Tibial nerve (tissue), 4 donors: Measurements from ENCODE around the gene SOWAHD.

Source experiments
- EP300 ChIP-seq, 2 donors: sonication (generic); formaldehyde crosslinking; IDR thresholded peaks; one replicate each; pipeline ENCODE4 v1.6.1; 2017; ENCODE audit warnings: antibody characterized with exemption in 2 of 2, mild to moderate bottlenecking in 1 of 2
- POLR2A ChIP-seq, 2 donors: fragments of 450-650 bp; IDR thresholded peaks; one replicate each; pipeline ENCODE4 v1.6.1; 2017; ENCODE audit warnings: antibody characterized with exemption in 2 of 2, mild to moderate bottlenecking in 2 of 2, moderate library complexity in 2 of 2
- TF ChIP-seq, protein P1 (sequence below), 5 experiments: fragments of 200-600 bp in 3 of 5; fragments of 450-650 bp in 2 of 5; sonication (generic) in 3 of 5; IDR thresholded peaks; one replicate each; pipeline ENCODE4 v1.5.1; 2016 to 2019; ENCODE audit warnings: antibody characterized with exemption in 5 of 5, mild to moderate bottlenecking in 3 of 5, moderate library complexity in 2 of 5

DNA sequence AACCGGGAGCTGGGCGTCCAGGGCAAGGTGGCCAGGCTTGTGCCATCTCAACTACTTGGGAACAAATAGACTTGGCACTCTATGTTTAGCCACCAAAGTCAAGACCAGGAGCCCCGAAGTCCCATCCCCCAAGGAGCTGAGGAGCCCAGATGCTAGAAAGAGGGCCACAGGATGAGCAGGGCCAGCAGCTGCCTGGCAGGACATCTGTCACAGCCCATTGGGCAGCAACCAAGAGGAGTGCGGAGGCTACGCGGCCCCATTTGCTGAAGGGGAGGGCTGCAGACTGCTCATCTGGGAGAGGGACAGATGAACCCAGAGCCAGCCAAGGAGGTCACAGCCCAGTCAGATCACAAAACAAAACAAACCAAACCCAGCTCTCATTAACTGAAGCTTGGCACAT is 22.9 kb upstream of the SOWAHD start:
- TF ChIP-seq, protein P1, sequence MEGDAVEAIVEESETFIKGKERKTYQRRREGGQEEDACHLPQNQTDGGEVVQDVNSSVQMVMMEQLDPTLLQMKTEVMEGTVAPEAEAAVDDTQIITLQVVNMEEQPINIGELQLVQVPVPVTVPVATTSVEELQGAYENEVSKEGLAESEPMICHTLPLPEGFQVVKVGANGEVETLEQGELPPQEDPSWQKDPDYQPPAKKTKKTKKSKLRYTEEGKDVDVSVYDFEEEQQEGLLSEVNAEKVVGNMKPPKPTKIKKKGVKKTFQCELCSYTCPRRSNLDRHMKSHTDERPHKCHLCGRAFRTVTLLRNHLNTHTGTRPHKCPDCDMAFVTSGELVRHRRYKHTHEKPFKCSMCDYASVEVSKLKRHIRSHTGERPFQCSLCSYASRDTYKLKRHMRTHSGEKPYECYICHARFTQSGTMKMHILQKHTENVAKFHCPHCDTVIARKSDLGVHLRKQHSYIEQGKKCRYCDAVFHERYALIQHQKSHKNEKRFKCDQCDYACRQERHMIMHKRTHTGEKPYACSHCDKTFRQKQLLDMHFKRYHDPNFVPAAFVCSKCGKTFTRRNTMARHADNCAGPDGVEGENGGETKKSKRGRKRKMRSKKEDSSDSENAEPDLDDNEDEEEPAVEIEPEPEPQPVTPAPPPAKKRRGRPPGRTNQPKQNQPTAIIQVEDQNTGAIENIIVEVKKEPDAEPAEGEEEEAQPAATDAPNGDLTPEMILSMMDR (IDR thresholded peaks at IDR 0.05) = no peak
- TF ChIP-seq EP300 (IDR thresholded peaks at IDR 0.05) (no peak), POLR2A (IDR thresholded peaks at IDR 0.05) (no peak)
